NCI-H226 (cell line): Measurements from ENCODE around the gene COL4A6.

Source experiments
- DNase-seq: peaks from one replicate; pipeline ENCODE4 v3.0.0-alpha.2; 2015

Gene COL4A6

DNA sequence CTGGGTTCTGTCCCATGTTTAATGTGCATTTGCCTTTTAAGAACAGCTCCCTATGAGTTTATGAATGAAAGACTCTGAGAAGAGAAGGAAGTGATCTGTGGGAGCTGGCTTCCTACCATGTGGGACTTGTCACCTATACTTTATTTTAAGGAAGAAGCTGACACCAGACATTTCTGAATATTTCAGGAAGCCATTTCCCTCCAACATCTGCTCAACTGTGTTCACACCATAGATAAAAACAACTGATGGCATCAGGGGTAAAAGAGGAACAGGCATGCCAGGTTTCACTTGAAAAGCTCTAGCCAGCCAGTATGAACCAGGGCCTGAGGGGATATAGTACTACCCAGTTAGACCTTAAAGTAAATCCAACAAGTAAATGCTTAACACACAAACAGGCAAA lies 116.0 kb downstream of the COL4A6 start:
- DNase-seq: no peak

DNA sequence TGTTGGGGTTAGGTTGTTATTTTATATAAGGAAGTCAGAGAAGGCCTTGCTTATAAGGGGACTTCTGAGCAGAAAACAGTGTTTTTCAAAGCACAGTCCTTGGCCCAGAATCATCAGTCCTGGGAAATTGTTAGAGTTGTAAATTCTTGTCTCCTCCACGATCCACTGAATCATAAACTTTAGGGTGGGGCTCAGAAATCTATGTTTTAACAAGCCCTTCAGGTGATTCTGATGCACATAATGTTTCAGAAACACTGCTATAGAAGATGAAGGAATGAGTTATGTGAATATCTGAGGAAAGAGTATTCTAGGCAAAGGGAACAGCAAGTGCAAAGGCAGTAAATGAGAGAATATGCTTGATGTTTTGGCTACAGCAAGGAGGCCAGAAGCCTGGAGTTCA lies 121.8 kb downstream of the COL4A6 start:
- no peak for DNase-seq

DNA sequence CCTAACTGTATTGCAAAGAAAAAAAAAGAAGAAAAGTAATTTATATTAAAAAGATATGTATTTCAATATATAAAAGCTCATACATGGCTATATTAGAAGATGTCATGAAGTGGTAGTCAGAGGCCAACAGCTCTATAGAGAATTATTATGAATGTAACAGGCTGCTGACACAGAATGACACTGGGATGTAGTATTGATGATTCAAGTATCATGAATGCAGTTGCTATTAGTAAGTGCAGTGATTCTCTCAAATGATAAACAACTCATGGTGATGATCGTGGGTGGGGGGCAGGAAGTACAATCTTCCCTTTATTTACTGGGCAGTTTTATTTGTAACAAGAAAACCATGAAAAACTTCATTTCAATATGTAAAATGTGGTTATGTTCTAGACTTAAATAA lies 124.6 kb downstream of the COL4A6 start:
- DNase-seq: no peak

DNA sequence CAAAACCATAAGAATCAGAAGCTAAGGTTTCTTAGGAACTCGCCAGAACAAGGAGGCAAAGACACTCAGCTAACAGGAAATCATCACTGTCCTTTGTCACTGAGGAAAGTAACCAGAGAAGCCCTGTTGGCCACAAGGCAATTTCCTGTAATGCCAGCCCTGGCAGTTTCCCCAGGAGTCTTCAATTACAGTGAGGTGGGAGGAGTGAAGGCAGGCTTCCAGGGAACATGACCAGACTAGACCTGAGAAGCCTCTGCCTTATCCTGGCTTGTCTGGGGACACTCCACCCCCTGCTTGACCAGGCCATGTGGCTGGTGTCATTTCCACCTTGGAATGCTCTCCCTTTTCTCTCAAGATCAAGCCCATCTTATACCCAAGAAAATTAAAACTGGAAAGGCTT lies 125.3 kb downstream of the COL4A6 start:
- peak; percentile 47 for DNase-seq

DNA sequence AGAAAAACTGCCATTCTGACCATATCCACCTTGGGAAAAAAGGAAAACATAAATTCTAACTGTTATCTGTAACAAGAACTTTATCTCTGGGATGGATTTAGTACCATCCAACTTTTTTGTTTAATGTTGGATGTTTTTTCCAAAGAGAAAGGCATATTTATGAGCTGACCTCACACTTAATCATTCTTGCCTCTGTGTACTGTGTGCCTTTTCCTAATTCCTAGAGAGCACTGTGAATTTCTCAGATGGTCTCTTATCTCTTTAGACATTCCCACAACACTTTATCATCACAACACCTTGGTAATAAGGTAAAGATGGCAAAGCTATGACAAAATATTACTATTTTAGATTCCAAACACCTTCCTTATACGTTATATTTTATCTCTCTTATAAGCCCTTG lies 126.2 kb downstream of the COL4A6 start:
- peak; percentile 79 for DNase-seq

DNA sequence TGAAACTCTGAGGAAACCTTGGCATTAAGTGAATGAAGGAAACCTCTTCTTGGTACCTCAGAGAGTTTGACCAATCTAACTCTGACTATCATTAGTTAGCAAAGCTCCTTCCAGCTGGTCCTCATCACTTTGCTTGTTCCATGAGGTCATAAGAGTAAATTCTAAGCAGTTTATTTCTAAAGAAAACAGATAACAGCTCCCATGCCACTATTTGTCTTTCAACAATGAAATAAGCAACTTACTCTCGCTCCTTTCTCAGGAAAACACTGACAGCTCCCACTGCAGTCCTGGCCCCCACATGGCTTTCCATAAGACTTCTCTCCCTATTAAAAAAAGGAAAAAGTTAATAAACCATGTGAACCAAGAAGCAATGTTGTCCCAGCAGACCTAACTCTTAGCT lies 127.7 kb downstream of the COL4A6 start:
- DNase-seq: no peak

DNA sequence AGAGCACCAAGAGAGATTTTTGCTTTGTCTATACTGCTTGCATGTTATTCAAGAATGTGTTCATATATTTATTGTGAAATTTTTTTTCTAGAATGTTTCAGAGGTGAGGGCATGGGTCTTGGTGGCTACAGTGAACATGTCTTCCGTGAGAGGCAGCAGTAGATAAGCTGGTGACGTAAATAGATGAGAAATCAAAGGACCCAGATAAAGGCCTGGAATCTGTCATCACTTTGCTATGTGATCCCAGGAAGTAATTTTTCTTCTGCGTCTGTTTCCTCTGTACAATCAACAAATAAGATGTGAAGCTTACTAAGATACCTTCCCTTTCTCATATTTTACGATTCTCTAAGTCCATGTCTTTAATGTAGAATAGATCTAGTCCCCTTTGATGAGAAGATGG lies 129.1 kb downstream of the COL4A6 start:
- peak; percentile 79 for DNase-seq

DNA sequence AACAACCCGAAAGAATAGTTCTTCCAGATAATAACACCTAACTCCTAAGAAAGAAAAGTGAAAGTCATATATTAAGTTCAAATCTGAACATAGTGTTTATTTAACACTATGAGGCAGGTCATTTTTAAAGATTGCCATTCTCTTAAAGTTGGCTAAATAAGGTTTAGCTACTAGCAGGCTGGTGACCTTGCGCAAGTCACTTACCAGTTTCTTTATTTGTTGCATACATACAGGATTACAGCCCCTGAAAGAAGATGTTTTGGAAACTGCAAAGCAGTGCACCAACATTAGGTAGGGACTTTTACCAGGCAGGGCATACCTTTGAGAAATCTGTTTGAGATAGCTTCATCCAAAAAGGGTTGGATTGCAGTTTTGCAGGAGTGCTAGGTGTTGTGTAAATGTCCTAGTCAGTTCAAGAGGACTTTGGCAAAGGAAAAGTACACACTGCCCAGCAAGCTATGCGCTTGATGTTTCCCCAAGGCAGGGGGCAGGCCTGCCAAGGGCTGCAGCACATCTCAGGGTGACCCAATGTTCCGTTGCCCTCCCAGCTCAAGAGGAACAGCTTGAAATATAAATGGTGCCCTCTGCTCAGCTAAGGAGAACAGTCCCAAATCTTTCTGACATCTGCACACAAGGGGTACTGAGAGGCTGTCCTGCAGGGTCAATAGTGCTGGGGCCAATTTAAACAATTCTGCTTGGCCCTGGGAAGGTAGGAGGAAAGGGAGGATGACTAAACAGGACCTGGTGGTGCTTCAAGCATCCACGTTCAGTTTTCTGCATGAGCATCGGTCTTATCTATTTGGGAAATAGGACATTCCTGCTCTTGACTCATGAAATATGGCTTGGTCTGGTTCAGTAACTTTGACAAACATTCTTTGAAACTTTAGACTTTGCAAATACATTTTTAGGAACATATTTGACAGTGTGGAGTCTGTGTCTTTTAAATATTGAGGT lies 130.8 kb downstream of the COL4A6 start:
- DNase-seq: peak; percentile 57

DNA sequence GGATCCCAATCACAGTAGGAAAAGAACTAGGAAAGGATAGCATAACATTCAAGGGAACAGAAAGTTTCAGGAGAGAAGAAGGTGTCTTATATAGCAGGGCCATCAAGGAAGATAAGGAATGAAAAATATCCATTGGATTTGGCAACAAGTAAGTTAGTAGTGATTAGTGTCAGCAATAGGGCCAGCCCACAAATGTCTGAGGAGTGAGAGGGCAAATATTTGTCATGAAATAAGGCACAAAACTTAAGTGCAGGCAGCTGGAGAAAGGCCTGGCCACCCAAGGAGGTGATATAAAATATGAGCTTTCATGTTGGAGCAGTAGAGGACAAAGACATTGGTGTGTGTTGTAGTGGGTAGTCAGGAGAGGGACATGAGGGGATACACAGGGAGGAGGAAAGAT lies 132.1 kb downstream of the COL4A6 start:
- no peak for DNase-seq

DNA sequence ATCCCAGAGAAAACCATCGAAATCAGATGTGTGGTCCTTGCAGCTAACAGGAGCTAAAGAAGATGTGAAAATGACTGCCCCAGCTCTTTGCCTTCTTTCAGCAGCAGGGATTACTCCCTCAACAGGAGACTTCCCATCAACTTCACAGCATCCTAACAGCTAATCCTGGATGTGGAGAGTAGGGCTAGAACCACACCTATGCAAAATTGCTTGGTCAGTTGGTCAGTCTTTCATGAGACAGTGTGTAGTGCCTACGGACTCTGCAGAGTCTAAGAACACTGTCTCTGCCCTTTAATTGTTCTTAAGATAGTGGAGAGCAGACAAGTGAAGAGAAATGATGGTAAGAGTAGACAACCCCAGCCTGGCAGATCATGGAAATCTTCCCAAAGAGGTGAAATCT lies 133.5 kb downstream of the COL4A6 start:
- DNase-seq: no peak

DNA sequence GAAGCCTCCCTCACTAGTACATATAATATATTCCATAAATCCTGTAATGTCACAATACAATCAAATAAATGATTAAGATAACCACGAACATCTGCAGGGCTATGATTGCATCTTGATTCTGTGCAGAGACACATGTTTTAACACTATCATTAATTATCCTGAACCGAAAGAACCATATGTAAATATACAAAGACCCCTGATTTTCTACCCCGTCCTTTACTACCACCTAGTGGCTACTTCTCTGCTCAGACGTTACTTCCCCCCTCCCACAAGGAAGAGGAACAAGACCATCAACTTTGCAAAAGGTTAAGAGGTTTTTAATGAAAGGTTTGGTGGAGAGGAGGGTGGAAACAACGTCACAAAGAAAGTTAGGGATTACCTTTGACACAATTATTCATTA lies 134.0 kb downstream of the COL4A6 start:
- DNase-seq: no peak

DNA sequence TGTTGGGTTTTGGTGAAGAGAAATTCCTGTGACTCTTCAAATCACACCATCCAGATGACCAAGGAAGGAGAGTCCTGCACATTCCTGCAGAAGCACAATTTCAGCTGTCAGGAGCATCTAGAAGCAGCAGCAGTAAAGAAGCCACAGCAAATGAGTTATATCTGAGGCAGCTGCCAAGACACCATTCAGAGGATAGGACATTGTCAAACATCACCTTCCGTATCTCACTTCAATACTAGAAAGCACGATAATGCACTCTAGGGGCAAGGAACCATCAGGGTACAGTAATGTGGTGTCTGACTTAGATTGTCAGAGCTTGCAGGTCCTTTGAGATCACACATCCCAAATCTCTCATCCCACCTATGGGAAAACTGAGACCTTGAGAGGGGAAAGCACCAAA lies 134.5 kb downstream of the COL4A6 start:
- no peak for DNase-seq

DNA sequence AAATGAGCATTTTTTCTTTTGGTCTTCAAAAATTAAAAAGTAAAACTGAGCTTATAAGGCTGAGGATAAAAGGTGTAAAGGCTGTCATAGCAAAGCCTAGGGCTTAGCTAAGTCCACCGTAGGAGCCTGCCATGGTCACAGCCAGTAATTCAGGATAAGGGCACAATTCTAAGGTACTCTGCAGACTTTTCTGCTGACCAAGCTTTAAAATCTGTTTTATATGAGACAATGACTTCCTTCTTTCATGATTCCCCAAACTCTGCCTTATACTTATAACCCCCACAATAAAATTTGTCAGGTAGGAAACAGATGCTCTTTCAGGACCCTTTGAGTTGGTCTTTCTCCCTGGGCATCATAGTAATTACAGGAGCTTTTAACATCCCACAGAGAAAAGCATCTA lies 138.5 kb downstream of the COL4A6 start:
- no peak for DNase-seq

DNA sequence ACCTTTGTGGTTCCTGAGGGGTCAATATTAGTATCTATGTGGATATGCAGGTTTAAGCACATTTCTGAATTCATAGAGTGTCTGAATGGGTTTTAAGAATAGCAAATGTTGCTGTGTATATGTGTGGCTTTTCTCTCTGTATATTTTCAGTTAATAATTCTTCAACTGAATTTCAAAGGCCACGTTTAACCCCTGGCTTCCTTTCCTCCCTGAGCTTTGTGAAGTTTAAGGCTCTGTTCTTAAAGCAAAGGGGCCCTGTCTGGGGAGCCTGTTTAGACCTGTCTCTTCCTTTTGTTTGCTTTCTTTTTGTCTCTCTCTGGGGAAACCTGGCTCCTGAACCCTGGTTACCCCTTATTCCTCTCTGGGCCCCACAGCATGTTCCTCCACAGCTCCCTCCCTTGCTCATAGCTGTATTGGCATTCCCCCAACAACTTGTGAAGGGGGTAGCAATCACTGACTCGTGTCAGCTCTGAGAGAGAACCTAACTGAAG lies 139.1 kb downstream of the COL4A6 start:
- DNase-seq: peak; percentile 44

DNA sequence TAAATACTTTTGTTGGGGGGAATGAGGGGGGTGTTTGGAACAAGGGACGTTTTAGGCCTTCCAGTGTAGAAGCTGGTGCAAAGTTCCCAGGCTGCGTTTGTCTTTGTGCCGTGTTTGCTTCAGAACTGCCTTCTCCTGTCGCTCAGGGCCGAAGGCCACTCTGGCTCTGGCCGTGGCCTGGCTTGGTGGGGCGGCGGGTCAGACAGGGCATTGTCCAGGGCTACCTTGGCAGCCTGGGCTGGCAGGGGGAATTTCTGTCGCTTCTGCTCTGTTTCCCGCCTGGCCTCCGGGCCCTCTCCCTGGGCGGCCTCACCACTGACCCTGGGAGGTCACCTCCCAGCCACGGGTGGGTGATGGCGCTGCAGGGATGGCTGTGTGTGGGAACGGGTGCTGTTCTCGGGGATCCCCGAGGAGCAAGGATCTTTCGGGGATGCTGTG lies 140.0 kb downstream of the COL4A6 start:
- no peak for DNase-seq

DNA sequence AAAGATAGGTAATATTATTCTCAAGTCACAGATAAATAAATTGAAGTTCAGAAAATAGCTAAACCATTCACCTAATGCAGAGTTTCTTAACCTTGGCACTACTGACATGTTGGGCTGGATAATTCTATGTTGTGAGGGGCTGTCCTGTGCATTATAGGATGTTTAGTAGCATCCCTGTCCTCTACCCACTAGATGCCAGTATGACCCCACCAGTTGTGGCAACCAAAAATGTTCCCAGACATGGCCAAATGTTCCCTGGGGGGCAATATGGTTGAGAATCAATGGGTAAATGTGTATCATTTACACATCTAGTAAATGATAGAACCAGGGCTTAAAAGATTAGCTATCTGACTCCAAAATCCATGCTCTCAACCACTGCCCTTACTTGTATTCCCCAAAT lies 140.9 kb downstream of the COL4A6 start:
- DNase-seq: no peak

DNA sequence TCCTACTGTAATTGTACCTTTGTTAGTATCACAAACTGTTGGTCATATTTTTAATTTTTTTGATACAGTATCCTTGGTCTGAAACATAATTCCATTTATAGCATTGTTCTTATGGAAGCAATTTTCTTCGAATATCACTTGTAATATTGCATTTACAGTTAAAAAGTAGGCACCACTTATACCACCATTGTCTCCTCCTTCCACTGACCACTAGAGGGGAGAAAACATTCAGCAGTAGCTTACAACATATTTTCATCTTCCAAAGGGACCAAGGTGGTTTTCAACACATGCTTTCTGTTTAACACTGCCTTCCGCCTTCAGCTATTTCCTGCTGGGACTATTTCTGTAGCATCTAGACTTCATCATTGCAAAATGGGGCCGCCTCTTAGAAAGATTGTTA lies 146.2 kb downstream of the COL4A6 start:
- no peak for DNase-seq

DNA sequence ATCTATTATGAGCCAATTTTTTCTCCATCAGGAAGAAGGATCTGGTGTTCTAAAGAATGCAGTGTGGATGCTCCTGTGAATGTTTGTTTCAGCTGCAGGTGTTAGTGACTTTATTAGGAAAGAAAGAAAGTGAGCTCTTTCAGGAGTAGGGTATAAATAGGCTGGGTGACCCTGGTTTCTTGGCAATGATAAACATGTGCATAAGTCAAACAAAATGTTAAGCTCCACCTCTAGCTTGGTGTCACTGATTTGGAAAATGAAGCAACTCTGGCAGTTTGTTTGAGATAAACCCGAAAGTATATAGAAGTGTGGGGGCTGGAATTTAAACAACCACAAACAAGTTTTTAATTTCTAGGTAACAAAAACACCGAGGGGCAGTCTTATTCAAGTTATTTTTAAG lies 152.3 kb downstream of the COL4A6 start:
- no peak for DNase-seq

DNA sequence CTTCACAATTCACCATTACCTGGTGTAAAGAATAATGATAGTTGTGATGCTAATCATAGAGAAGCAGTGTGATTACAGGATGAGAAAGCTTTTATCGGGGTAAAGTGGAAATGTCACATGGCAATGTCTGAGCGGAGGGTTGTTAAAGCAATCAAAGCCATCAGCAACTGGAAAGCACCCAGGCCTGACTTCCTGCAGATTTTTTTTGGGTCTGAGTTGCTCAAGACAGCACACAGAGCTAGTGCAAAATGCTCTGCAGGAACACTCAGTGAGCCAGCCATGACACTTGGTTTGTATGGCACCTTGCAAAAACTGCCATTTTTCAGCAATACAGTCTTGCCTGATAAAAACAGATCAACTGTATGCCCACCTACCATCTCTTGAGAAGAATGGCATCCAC lies 152.9 kb downstream of the COL4A6 start:
- no peak for DNase-seq

DNA sequence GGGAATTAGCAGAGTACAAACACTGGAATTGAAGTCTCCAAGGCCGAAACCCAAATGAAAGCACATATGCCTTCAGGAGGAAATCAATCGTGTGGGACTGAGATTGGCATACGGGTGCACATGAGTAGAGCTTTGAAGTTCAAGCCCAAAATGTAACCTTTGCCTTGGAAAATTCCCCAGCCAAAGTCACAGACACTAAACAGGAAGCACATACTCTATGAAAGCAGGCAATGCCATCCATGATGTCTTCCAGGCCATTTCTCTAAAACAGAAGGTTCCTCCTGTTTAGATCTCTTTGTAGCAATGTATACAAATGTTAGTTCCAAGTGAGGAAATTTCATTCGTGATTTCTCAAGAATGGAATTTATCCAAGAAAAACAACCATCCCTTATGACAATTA lies 162.5 kb downstream of the COL4A6 start:
- no peak for DNase-seq

DNA sequence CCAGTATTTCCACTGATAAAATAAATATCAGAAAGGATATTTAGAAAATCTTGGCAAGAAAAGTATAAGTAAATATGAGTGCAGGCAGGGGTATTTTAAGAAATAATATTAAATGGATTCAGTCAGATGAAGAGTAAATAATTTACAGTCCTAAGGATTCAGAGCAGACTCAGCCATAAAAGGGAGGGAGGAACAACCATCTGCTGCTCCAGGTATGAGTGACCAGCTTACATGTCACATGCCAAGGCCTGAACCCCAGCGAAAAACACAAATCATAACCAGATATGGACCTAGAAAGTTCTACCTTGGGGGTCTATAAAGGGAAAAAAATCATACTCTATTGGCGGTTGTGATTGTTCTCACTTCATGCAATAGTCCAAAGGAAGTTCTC lies 166.8 kb downstream of the COL4A6 start:
- no peak for DNase-seq

DNA sequence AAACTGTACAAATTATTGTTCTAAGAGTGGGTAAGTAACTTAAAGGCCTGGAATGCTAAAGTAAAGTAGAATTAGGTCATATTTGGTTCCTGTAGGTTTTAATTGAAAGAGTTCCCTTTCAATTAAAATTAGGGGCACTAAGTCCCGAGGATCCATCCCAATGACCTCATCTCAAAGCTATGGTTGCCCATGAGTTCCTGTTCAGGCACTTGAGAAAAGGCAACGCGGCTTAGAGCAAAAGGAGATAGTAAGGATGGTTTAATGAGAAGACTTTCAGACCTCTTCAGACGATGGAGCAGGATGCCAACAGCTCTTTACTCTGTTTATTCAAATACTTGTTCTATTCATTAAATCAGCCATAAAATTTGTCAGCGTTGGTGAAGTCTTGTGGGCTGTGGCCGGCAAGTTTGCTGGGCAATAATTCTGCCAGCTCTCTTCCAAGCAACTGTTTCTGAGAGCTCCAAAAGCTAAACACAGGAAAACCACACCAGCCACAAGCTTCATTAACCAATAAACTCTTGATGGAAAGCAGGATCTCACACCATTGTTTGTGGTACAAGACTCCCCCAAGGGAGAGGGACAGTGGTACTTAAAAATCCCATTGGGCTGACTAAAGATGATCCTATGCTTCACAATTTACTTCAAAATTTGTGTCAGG lies 167.4 kb downstream of the COL4A6 start:
- DNase-seq: peak; percentile 16

DNA sequence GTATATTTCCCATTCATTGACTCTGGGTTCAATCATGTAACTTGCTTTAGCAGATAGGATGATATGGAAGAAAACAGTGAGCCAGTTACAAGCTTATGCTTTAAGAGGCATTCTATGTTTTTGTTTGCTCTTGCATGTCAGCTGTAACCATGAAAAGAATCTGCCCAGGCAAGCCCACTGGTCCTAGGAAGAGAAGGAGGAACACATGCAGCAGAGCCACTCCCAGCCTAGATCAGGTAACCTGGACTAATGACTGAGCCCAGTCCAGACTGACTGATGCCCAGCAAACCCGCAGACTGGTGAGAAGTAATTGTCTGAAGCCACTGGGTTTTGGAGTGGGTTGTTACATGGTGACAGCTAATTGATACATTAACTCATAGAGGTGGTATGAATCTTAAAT lies 167.9 kb downstream of the COL4A6 start:
- no peak for DNase-seq

DNA sequence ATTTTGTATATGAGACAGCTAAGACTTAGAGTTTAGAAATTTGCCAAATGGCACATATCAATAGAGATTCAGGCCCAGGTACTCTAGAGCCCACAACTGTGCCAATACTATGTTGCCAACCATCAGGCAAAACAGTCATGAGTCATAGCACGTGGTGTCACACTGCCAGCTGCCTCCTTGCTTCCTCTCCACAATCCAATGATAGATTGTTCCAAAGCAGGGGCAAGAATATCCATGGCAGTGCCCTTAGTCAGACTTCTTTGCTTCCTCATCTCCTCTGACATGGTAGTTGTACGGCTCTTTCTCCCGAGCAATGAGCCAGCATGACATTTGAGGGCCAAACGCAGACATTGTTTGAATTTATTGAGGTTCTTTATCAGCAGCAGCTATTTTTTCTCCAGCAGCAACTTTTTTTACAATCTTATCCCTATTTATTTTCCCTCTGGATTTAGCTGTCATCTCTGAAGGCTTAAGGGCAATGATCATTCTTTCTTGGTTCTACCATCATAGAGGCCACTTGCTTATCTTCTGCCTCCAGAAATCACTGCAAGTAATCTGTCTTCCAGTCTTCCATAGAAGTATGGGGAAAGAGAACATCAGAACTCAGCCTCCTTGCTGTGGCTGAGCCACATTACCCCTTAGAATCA lies 169.7 kb downstream of the COL4A6 start:
- no peak for DNase-seq
